HG02938 (cell line): ENCODE measurements around the gene CCDC194.
A peak's percentile ranks its signal among the peaks of the same experiment; 100 is the strongest.

Experiments used
- ATAC-seq: cut with Tn5 transposase; IDR thresholded peaks from one replicate; pipeline ENCODE4 v1.9.1; 2021; ENCODE audit warnings: mild to moderate bottlenecking, moderate library complexity; ENCODE audit not compliant: unreplicated experiment

Gene CCDC194, protein sequence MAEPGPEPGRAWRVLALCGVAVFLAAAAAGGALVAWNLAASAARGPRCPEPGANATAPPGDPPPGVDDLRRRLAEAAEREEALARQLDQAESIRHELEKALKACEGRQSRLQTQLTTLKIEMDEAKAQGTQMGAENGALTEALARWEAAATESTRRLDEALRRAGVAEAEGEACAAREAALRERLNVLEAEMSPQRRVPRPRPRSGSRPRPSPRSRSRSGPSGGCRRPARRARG

GRCh38 chr19:17393914-17394313 lies at the start of gene CCDC194:
TSS of gene CCDC194 (minus strand) at chr19:17394196. CDS start at chr19:17394158, 38 bp downstream.
- no peak for ATAC-seq

DNA sequence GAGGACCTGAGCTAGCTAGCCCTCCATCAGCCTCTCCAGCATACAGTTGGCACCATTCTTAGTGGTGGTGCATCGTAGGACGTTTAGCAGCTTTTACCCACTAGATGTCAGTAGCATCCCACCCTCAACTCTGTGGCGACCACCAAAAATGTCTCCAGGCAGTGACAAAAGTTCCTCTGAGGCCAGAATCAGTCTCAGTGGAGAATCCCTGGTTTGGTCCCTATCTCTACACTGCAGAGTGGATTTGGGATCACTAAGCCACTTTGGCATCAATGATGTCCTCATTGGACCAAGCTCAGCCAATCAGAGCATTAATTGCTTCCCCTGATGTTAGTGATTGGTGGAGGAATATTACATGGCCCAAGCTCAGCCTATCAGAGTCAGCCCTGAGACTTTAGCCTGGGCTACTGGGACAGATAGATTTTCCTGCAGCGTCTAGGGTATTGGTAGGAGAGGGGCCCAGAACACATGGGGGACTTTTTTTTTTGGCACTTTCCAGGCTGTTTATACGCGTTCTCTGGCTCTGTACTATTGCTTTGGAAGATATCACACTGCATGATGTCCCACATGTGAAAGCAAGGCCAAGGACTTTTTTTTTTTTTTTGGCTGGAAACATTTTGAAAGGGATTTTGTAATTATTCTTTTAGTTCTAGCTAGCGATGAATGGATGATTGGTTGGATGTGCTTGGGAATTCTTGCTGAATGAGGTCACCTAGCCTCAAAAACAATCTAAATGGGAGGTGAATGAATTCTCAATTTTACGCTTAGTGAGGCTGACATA lies 47.4 kb upstream of the CCDC194 start:
- ATAC-seq: no peak

- ATAC-seq: no peak
These were observed 42.9 kb upstream of the CCDC194 start for GRCh38 chr19:17436874-17437267.

DNA sequence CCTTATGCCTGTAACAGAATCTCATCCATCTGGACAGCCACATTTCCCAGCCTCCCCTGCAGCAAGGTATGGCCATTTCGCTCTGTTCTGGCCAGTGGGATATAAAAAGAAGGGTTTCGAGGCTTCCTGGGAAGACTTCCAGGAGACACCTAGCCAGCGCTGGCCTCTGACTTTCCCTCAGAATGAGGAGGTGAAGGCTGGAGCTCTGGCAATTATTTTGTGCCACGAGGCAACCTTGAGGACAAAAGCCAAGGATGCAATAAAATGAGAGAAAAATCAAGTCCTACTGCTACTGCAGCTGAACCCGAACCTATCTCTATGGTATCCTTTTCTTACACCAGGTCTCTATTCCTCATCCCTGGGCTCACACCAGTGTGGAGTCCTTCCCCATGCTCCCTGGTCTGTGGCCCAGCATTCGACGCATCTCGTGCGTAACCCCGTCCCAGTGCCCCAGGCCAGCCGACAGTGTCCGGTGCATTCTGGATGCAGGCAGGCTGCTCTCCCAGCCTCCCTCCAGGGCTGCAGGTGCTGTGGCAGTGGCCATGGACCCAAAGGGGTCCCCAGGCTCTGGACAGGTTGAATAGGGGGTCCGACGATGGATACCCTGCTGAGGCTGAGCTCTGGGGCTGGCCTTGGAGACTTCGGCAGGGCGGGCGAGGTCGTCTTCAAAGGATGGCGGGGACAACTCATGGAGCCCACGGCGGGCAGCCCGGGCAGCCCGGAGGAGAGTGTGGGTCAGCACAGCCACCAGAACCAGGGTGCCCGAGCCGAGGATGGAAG lies 42.3 kb upstream of the CCDC194 start:
- no peak for ATAC-seq

GRCh38 chr19:17435218-17435617 lies 41.2 kb upstream of the CCDC194 start:
- ATAC-seq: no peak

DNA sequence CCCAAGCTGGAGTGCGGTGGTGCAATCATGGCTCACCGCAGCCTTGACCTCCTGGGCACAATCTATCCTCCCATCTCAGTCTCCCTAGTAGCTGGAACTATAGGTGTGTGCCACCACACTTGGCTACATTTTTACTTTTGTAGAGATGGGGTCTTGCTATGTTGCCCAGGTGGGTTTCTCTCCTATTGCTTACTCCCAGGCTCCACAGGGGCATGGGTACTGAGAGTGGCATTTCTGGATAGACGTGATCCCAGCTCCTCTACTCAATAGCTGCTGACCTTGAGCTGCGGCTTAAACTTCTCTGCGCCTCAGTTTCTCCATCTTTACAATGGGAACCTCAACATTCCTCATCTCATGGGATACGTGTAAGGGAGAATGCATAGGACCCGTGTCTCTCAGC lies 37.4 kb upstream of the CCDC194 start:
- ATAC-seq: no peak

GRCh38 chr19:17429641-17430113 lies 35.7 kb upstream of the CCDC194 start:
- ATAC-seq: no peak

GRCh38 chr19:17424743-17425365 lies 30.9 kb upstream of the CCDC194 start:
- ATAC-seq: no peak

GRCh38 chr19:17423429-17424208 lies 29.6 kb upstream of the CCDC194 start:
- ATAC-seq: no peak

- no peak for ATAC-seq
These were observed 27.9 kb upstream of the CCDC194 start for GRCh38 chr19:17421942-17422341.

- ATAC-seq: no peak
These were observed 26.5 kb upstream of the CCDC194 start for GRCh38 chr19:17420475-17420924.

DNA sequence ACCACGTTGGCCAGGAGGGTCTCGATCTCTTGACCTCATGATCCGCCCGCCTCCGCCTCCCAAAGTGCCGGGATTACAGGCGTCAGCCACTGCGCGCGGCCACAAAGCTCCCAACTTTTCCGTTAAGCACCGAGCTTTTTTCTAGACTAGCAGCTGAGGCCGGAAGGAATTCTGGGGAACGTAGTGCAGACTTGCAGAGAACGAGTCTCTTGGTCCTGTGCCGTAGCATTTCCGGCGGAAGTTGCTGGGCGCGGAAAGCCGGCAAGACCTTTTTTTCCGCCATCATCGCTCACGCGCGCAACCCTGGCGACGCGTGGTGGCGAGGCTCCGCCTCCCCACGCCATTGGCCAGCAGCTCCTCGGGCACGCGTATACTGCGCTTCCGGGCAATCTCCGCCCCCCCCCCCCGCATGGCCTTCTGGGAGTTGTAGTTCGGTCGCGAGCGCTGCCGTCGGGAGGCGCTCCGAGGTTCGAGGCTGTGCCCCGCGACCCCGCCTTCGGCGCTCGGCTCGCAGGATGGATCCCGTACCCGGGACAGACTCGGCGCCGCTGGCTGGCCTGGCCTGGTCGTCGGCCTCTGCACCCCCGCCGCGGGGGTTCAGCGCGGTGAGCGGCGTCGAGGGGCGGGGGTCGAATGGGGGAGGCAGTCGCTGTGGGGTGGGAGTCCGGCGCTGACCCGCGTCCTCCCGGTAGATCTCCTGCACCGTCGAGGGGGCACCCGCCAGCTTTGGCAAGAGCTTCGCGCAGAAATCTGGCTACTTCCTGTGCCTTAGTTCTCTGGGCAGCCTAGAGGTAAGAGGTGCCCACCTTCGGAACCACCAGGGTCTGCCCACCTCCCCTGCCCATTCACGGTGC lies 25.9 kb upstream of the CCDC194 start, which contains the start of gene MVB12A:
MVB12A (plus strand) TSS at position 427 of the 854 bp plus-strand sequence; CDS start at position 516, 89 bp downstream.
- ATAC-seq: peak; percentile 87

- ATAC-seq: no peak
These were observed 25.2 kb upstream of the CCDC194 start for GRCh38 chr19:17419154-17419620.

DNA sequence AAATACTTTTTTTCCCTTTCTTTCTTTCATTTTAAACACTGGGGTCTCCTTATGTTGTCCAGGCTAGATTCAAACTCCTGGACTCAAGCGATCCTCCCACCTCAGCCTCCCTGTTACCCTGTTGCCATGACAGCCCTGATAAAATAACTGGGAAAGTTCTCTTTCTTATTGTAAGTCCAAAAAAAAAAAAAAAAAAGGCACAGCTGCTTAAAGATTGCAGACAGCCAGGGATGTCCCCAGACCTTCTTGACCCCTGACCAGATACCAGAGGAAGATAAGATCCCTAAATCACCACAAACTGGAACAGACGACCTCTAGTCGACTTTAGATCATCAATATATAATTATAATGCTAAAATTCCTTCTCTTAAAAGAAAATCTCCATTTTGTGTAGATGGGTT lies 24.7 kb upstream of the CCDC194 start:
- ATAC-seq: no peak

- no peak for ATAC-seq
These were observed 21.1 kb upstream of the CCDC194 start for GRCh38 chr19:17415121-17415520.

- ATAC-seq: no peak
These were observed 20.1 kb upstream of the CCDC194 start for GRCh38 chr19:17414097-17414496.

- ATAC-seq: no peak
These were observed 17.8 kb upstream of the CCDC194 start for GRCh38 chr19:17411801-17412200.

GRCh38 chr19:17409990-17410389 lies 16.0 kb upstream of the CCDC194 start:
- no peak for ATAC-seq

GRCh38 chr19:17406887-17407196 lies 12.8 kb upstream of the CCDC194 start:
- ATAC-seq: no peak
